Natural killer cell (primary cell): Measurements from ENCODE around the gene MXD4. TPM values are rescaled to one million over a fixed set of nuclear protein-coding genes. Genes with fewer than 3 reads are reported as not detected.

ENCODE experiments used
- ATAC-seq, 3 donors: fragments of 150-1000 bp in 2 of 3; fragments of 200-7000 bp in 1 of 3; cut with Tn5 transposase; 1 replicate in 1 of 3; 2 replicates in 2 of 3; pipeline ENCODE4 v1.10.0; 2021; ENCODE audit warnings: mild to moderate bottlenecking in 2 of 3, moderate library complexity in 2 of 3
- DNase-seq, 2 donors: peaks; one replicate each; pipeline versions ENCODE4 v3.0.0 to v3.0.0-alpha.2; 2013 to 2021; ENCODE audit warnings: mixed read lengths in 1 of 2
- H3K27ac ChIP-seq: one replicate; pipeline ENCODE4 v1.5.1; 2013; ENCODE audit warnings: mild to moderate bottlenecking, low read length
- H3K27me3 ChIP-seq: one replicate; pipeline ENCODE4 v1.6.1; 2013; ENCODE audit warnings: low read length; ENCODE audit not compliant: control insufficient read depth, insufficient read depth
- H3K36me3 ChIP-seq: one replicate; pipeline ENCODE4 v1.6.1; 2013; ENCODE audit warnings: low read length; ENCODE audit not compliant: control insufficient read depth, insufficient read depth
- H3K4me1 ChIP-seq: one replicate; pipeline ENCODE4 v1.6.1; 2013; ENCODE audit warnings: low read length; ENCODE audit not compliant: control insufficient read depth, insufficient read depth
- H3K4me3 ChIP-seq: one replicate; pipeline ENCODE4 v1.5.1; 2013; ENCODE audit warnings: low read length
- H3K9me3 ChIP-seq: one replicate; pipeline ENCODE4 v1.6.1; 2013; ENCODE audit warnings: low read length; ENCODE audit not compliant: control insufficient read depth, insufficient read depth
- H3K27ac Mint-ChIP-seq, 2 donors: one replicate each; pipeline ENCODE4 v1.8.0; 2022; ENCODE audit warnings: mild to moderate bottlenecking in 2 of 2, mixed read lengths in 2 of 2, moderate library complexity in 1 of 2
- H3K27me3 Mint-ChIP-seq, 2 donors: one replicate each; pipeline ENCODE4 v1.8.0; 2022; ENCODE audit warnings: low read depth in 2 of 2, mixed read lengths in 2 of 2
- H3K36me3 Mint-ChIP-seq: one replicate; pipeline ENCODE4 v1.8.0; 2022; ENCODE audit warnings: mixed read lengths
- H3K4me1 Mint-ChIP-seq, 2 donors: one replicate each; pipeline ENCODE4 v1.8.0; 2022; ENCODE audit warnings: mixed read lengths in 2 of 2
- H3K4me3 Mint-ChIP-seq: one replicate; pipeline ENCODE4 v1.8.0; 2022; ENCODE audit warnings: mild to moderate bottlenecking, moderate library complexity, mixed read lengths
- H3K9me3 Mint-ChIP-seq, 2 donors: one replicate each; pipeline ENCODE4 v1.8.0; 2022; ENCODE audit warnings: mixed read lengths in 2 of 2
- WGBS: methylation state at CpG from one replicate; pipeline ENCODE4 v1.1.7; 2013; ENCODE audit warnings: missing lambda C conversion rate; ENCODE audit not compliant: insufficient coverage; 5-methylcytosine and 5-hydroxymethylcytosine counted together
- intact Hi-C: fragments of 100-400 bp; cut with micrococcal nuclease; formaldehyde crosslinking; loops from one replicate; pipeline ENCODE4 v1.14.2; 2022
- total RNA-seq, 4 donors: library from RNA; stranded (reverse); fragments of 120-200 nt in 1 of 4; gene quantifications; one replicate each; pipeline versions ENCODE4 v1.2.3 to v1.2.4, GENCODE V29; 2013 to 2022
- TF ChIP-seq, protein P1 (sequence below): fragments of 200-600 bp; IDR thresholded peaks from one replicate; pipeline ENCODE4 v1.8.0; 2022; ENCODE audit warnings: antibody characterized with exemption

The MXD4 gene
- total RNA-seq, 3 donors from 2014 or later (not counting 1 experiment from before 2014, with no cell fraction given): 141 to 172 (median 166) TPM

- Mint-ChIP-seq H3K4me1 (peaks cover 6 to 9% of the 10 kb centered on the region in 2 donors), H3K9me3 (no peaks in the 10 kb centered on the region), H3K27me3 (no peaks in the 10 kb centered on the region), H3K36me3 (no peaks in the 10 kb centered on the region), H3K4me3 (peak overlapping the region; percentile 76), H3K27ac (peak overlapping the region in 1 of 2 donors; percentile 13)
- Histone ChIP-seq H3K9me3 (no peaks in the 10 kb centered on the region), H3K27me3 (no peaks in the 10 kb centered on the region), H3K27ac (peak overlapping the region; percentile 41), H3K4me3 (peak overlapping the region; percentile 89), H3K4me1 (peaks cover 39% of the 10 kb centered on the region), H3K36me3 (peaks cover 19% of the 10 kb centered on the region)
- ATAC-seq (no peak), DNase-seq (peak in 1 of 2 donors; percentile 17)
- WGBS: 65% methylated on average over 23 of the region's 23 CpGs
- TF ChIP-seq, protein P1, sequence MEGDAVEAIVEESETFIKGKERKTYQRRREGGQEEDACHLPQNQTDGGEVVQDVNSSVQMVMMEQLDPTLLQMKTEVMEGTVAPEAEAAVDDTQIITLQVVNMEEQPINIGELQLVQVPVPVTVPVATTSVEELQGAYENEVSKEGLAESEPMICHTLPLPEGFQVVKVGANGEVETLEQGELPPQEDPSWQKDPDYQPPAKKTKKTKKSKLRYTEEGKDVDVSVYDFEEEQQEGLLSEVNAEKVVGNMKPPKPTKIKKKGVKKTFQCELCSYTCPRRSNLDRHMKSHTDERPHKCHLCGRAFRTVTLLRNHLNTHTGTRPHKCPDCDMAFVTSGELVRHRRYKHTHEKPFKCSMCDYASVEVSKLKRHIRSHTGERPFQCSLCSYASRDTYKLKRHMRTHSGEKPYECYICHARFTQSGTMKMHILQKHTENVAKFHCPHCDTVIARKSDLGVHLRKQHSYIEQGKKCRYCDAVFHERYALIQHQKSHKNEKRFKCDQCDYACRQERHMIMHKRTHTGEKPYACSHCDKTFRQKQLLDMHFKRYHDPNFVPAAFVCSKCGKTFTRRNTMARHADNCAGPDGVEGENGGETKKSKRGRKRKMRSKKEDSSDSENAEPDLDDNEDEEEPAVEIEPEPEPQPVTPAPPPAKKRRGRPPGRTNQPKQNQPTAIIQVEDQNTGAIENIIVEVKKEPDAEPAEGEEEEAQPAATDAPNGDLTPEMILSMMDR: no peak
- intact Hi-C loops: no loop called here
Measured at GRCh38 chr4:2260344-2261109, 1.4 kb downstream of the MXD4 start.

GRCh38 chr4:2259541-2260343, 2.2 kb downstream of the MXD4 start:
- Histone ChIP-seq H3K27me3 (no peaks in the 10 kb centered on the region), H3K36me3 (peaks cover 22% of the 10 kb centered on the region), H3K4me3 (no peak overlapping the region), H3K4me1 (peaks cover 39% of the 10 kb centered on the region), H3K27ac (no peak overlapping the region), H3K9me3 (no peaks in the 10 kb centered on the region)
- Mint-ChIP-seq H3K27ac (no peak overlapping the region), H3K4me1 (peaks cover 6 to 13% of the 10 kb centered on the region in 2 donors), H3K27me3 (no peaks in the 10 kb centered on the region), H3K36me3 (no peaks in the 10 kb centered on the region), H3K9me3 (no peaks in the 10 kb centered on the region), H3K4me3 (peak overlapping the region; percentile 42)
- TF ChIP-seq, protein P1: no peak
- ATAC-seq (no peak), DNase-seq (peak in 1 of 2 donors; percentile 15)
- intact Hi-C loops: no loop called here
- 96% methylated on average over 15 of the region's 15 CpGs for WGBS

- TF ChIP-seq, protein P1: no peak
- WGBS: 94% methylated on average over 13 of the region's 13 CpGs
Measured at GRCh38 chr4:2259036-2259540, 2.8 kb downstream of the MXD4 start.

More at GRCh38 chr4:2259036-2259540, 2.8 kb downstream of the MXD4 start:
- Histone ChIP-seq H3K4me1 (peaks cover 39% of the 10 kb centered on the region), H3K27me3 (no peaks in the 10 kb centered on the region), H3K4me3 (no peak overlapping the region), H3K9me3 (no peaks in the 10 kb centered on the region), H3K27ac (no peak overlapping the region), H3K36me3 (peaks cover 29% of the 10 kb centered on the region)
- ATAC-seq (no peak), DNase-seq (peak in 1 of 2 donors; percentile 16)
- Mint-ChIP-seq H3K36me3 (no peaks in the 10 kb centered on the region), H3K9me3 (no peaks in the 10 kb centered on the region), H3K4me3 (no peak overlapping the region), H3K27ac (no peak overlapping the region), H3K4me1 (peaks cover 6 to 20% of the 10 kb centered on the region in 2 donors), H3K27me3 (no peaks in the 10 kb centered on the region)
- intact Hi-C loops: no loop called here
